K562 (cell line): ENCODE results near the gene UBXN1. TPM values are rescaled to one million over a fixed set of nuclear protein-coding genes. Genes with fewer than 3 reads are reported as not detected.
A peak's percentile ranks its signal among the peaks of the same experiment; 100 is the strongest.

Experiments used
- BDP1 ChIP-seq: IDR thresholded peaks from 3 replicates; pipeline ENCODE4 v1.6.1; 2011; ENCODE audit not compliant: insufficient read length, insufficient read depth
- CBX3 ChIP-seq, 2 experiments: IDR thresholded peaks; 1 replicate in 1 of 2; 2 replicates in 1 of 2; pipeline ENCODE4 v1.6.1; 2012; ENCODE audit warnings: inconsistent platforms in 2 of 2, low read length in 2 of 2, borderline replicate concordance in 1 of 2, control low read depth in 1 of 2
- CTBP1 ChIP-seq: fragments of 450-650 bp; IDR thresholded peaks from 2 replicates; pipeline ENCODE4 v1.6.1; 2016; ENCODE audit warnings: borderline replicate concordance
- CXXC5 ChIP-seq: fragments of 250-450 bp; sonication (Bioruptor Pico); IDR thresholded peaks from 2 replicates; pipeline ENCODE4 v1.8.0; 2022; ENCODE audit warnings: inconsistent platforms, mild to moderate bottlenecking, moderate library complexity
- NFIC ChIP-seq: fragments of 450-650 bp; IDR thresholded peaks from 2 replicates; pipeline ENCODE4 v1.6.1; 2017; ENCODE audit warnings: mild to moderate bottlenecking, inconsistent platforms
- NRF1 ChIP-seq, 2 experiments: fragments of 450-650 bp; IDR thresholded peaks in 1 of 2; conservative IDR thresholded peaks in 1 of 2; 2 replicates each; pipeline ENCODE4 v1.6.1; 2014; ENCODE audit warnings: mild to moderate bottlenecking in 2 of 2
- RBM22 ChIP-seq: fragments of 200-400 bp; formaldehyde crosslinking; IDR thresholded peaks from 2 replicates; pipeline ENCODE4 v1.6.1; 2018; ENCODE audit warnings: low read length, low read depth; ENCODE audit not compliant: poor library complexity, severe bottlenecking
- SNIP1 ChIP-seq: fragments of 450-650 bp; IDR thresholded peaks from 2 replicates; pipeline ENCODE4 v1.7.1; 2017; ENCODE audit warnings: low read depth, mild to moderate bottlenecking
- TBP ChIP-seq: optimal IDR thresholded peaks from 2 replicates; pipeline ENCODE3; 2011; ENCODE audit warnings: low read depth, low read length, improper control_type of control experiment
- UBTF ChIP-seq, 2 experiments: IDR thresholded peaks; 2 replicates each; pipeline ENCODE4 v1.6.1; 2012; ENCODE audit warnings: improper control_type of control experiment in 2 of 2, low read depth in 2 of 2, low read length in 2 of 2, borderline replicate concordance in 1 of 2
- VEZF1 ChIP-seq: fragments of 200-800 bp; sonication (Bioruptor generic); IDR thresholded peaks from 2 replicates; pipeline ENCODE4 v1.6.1; 2017; ENCODE audit warnings: missing genetic modification characterization, missing compliant biosample characterization
- ZNF239 ChIP-seq: fragments of 250-450 bp; sonication (Bioruptor Pico); IDR thresholded peaks from 2 replicates; pipeline ENCODE4 v1.4.0; 2020; ENCODE audit warnings: mild to moderate bottlenecking
- ZNF592 ChIP-seq: fragments of 450-650 bp; IDR thresholded peaks from 2 replicates; pipeline ENCODE4 v1.6.1; 2017; ENCODE audit warnings: antibody characterized with exemption, mild to moderate bottlenecking
- ZNF740 ChIP-seq, 3 experiments: fragments of 200-800 bp in 1 of 3; sonication (Bioruptor generic) in 1 of 3; sonication (generic) in 1 of 3; formaldehyde crosslinking in 1 of 3; IDR thresholded peaks; 2 replicates each; pipeline versions ENCODE4 v1.6.1 to v1.8.0; 2016 to 2022; ENCODE audit warnings: mild to moderate bottlenecking in 2 of 3, missing compliant biosample characterization in 2 of 3, missing genetic modification characterization in 2 of 3, missing genetic modification reagents in 1 of 3
- polyA plus RNA-seq, 8 experiments: library from polyadenylated mRNA; depleted of rRNA in 4 of 8; stranded (reverse) in 5 of 8; unstranded in 3 of 8; fragments of >200 nt; fragmentation: Nextera tagmentation in 2 of 8; fragmentation: Illumina TruSeq in 1 of 8; extraction: Ambion mirVana in 2 of 8; extraction: Trizol in 1 of 8; gene quantifications; 2 replicates each; pipeline versions ENCODE4 v1.2.1 to v1.2.3, GENCODE V29; 2011 to 2014; ENCODE audit warnings: inconsistent platforms in 1 of 8, missing spikeins in 1 of 8
- total RNA-seq, 7 experiments: library from RNA; depleted of rRNA in 6 of 7; stranded (reverse); fragments of >200 nt in 6 of 7; fragmentation: Illumina TruSeq in 2 of 7; extraction: Trizol in 2 of 7; gene quantifications; 2 replicates each; pipeline versions ENCODE4 v1.2.1 to v1.2.3, GENCODE V29; 2011 to 2021; ENCODE audit warnings: low replicate concordance in 1 of 7
- TF ChIP-seq, protein P1 (sequence below), 2 experiments: fragments of 250-450 bp in 1 of 2; fragments of 450-650 bp in 1 of 2; sonication (Bioruptor Pico) in 1 of 2; IDR thresholded peaks; 2 replicates each; pipeline versions ENCODE4 v1.6.1 to v1.8.0; 2016 to 2021; ENCODE audit warnings: mild to moderate bottlenecking in 2 of 2, moderate library complexity in 2 of 2, missing compliant biosample characterization in 1 of 2, missing genetic modification characterization in 1 of 2

The UBXN1 gene
- total and polyA plus RNA-seq, 9 of the 15 experiments (the other 6 are each of a cell fraction or from before 2014, with no cell fraction given): 4.8 to 263 (median 99.7) TPM

DNA sequence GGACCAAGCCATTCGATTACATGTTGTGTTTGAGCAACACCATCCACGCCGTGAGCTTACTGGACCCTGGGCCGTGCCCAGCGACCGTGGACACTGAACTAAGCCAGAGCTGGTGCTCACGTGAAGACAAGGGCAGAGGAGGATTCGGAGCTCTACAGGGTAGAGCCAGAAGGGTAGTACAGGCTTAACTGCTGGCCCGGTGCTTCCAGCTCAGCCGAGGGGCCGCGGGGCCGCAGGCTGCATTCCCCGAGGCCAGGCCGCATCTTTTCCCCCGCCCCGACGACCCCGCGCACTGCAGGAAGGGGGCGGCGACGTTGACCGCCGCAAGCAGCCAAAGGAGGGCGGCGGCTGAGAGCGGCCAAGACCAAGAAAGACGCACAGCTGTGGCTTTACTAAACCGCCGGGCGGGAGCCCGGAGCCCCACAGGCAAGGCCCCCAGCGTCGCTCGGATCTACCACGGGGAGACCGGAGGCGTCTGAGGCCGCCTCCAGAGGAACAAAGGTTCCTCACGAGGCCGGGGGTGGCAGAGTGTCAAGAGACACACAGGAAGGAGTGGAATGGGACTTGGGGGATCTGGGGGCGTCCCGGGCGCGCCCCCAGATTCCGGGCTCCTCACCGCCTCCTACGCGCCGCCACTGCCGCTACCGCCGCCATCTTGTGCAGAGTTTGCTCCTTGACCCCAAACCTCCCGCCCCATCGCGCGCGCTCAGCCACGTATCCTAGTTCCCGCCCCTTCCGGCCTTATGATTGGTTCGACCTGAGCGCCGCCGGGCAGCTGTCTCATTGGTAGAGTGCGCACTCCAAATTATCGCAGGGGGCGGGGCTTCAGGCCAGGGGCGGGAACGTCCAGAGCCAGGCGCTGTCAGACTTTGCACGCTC lies 32.7 kb downstream of the UBXN1 start, which contains the start of gene GANAB (continued):
- peak in 1 of 2 experiments; percentile 21; a peak in 1 of 4 replicates for TF ChIP-seq UBTF (IDR thresholded peaks at IDR 0.05; ENCODE audit: borderline replicate concordance in 1 of 2, low read depth in 2 of 2, low read length in 2 of 2)
- peak; percentile 57 for TF ChIP-seq VEZF1 (CRISPR knock-in tag)
- TF ChIP-seq CBX3 (IDR thresholded peaks at IDR 0.05; ENCODE audit: borderline replicate concordance in 1 of 2, low read length in 2 of 2): no peak
- no peak for TF ChIP-seq SNIP1
- TF ChIP-seq CTBP1: no peak; the same call in 1 of the 2 replicates
- TF ChIP-seq BDP1: no peak
- peak; percentile 85 for TF ChIP-seq RBM22
- TF ChIP-seq, protein P1, sequence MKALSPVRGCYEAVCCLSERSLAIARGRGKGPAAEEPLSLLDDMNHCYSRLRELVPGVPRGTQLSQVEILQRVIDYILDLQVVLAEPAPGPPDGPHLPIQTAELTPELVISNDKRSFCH (CRISPR knock-in tag; IDR thresholded peaks at IDR 0.05): no peak
- TF ChIP-seq, protein P1 (tag; IDR thresholded peaks at IDR 0.05): peak; percentile 55; the same call in 1 of the 2 replicates
- TF ChIP-seq ZNF239 (CRISPR knock-in tag): no peak
- no peak for TF ChIP-seq ZNF740 (CRISPR knock-in tag; IDR thresholded peaks at IDR 0.05)
- no peak for TF ChIP-seq ZNF740 (tag; IDR thresholded peaks at IDR 0.05)
- TF ChIP-seq NRF1 (conservative IDR thresholded peaks at IDR 0.05 in 1 of 2, IDR thresholded peaks at IDR 0.05 in 1 of 2): peak; percentile 82 to 85
- TF ChIP-seq CXXC5: peak; percentile 94
- peak; percentile 25; the same call in 1 of the 2 replicates for TF ChIP-seq ZNF592
- peak; percentile 94 for TF ChIP-seq TBP
- no peak for TF ChIP-seq NFIC
